KMS-11 (cell line): ENCODE measurements around the gene NPAT.

Experiments used
- H2AFZ ChIP-seq: fragments of 200-600 bp; sonication (generic); 2 replicates; pipeline ENCODE4 v1.6.1; 2016; ENCODE audit warnings: antibody characterized with exemption, mixed run types, low read depth
- H3K27ac ChIP-seq: fragments of 200-600 bp; sonication (generic); 2 replicates; pipeline ENCODE4 v1.6.1; 2016; ENCODE audit warnings: mild to moderate bottlenecking, mixed run types
- H3K27me3 ChIP-seq: fragments of 200-600 bp; sonication (generic); 2 replicates; pipeline ENCODE4 v1.6.1; 2017; ENCODE audit warnings: mild to moderate bottlenecking, low read depth, mixed run types, moderate library complexity; ENCODE audit not compliant: insufficient read depth
- H3K36me3 ChIP-seq: fragments of 200-600 bp; sonication (generic); 2 replicates; pipeline ENCODE4 v1.6.1; 2017; ENCODE audit warnings: mild to moderate bottlenecking, mixed run types; ENCODE audit not compliant: insufficient read depth
- H3K4me1 ChIP-seq: fragments of 200-600 bp; sonication (generic); 2 replicates; pipeline ENCODE4 v1.6.1; 2016; ENCODE audit warnings: mild to moderate bottlenecking, low read depth, mixed run types; ENCODE audit not compliant: poor library complexity, severe bottlenecking
- H3K4me2 ChIP-seq: fragments of 200-600 bp; sonication (generic); 2 replicates; pipeline ENCODE4 v1.7.0; 2016; ENCODE audit warnings: mild to moderate bottlenecking, mixed run types
- H3K4me3 ChIP-seq: fragments of 200-600 bp; sonication (generic); IDR thresholded peaks from 2 replicates; pipeline ENCODE4 v1.6.1; 2017; ENCODE audit warnings: low read depth, low read length, mixed read lengths; ENCODE audit not compliant: insufficient read depth
- H3K79me2 ChIP-seq: fragments of 200-600 bp; sonication (generic); 2 replicates; pipeline ENCODE4 v1.6.1; 2016; ENCODE audit warnings: low read depth, mixed run types; ENCODE audit not compliant: insufficient read depth
- H3K9ac ChIP-seq: fragments of 200-600 bp; sonication (generic); 2 replicates; pipeline ENCODE4 v1.6.1; 2016; ENCODE audit warnings: mild to moderate bottlenecking, mixed run types
- H4K20me1 ChIP-seq: fragments of 200-600 bp; sonication (generic); 2 replicates; pipeline ENCODE4 v1.6.1; 2016; ENCODE audit warnings: mild to moderate bottlenecking, mixed run types; ENCODE audit not compliant: insufficient read depth
- TF ChIP-seq, protein P1 (sequence below): fragments of 200-600 bp; sonication (generic); conservative IDR thresholded peaks from 2 replicates; pipeline ENCODE4 v1.6.1; 2017; ENCODE audit warnings: low read depth, mild to moderate bottlenecking, antibody characterized with exemption, low read length, moderate library complexity, mixed read lengths

Gene NPAT

DNA sequence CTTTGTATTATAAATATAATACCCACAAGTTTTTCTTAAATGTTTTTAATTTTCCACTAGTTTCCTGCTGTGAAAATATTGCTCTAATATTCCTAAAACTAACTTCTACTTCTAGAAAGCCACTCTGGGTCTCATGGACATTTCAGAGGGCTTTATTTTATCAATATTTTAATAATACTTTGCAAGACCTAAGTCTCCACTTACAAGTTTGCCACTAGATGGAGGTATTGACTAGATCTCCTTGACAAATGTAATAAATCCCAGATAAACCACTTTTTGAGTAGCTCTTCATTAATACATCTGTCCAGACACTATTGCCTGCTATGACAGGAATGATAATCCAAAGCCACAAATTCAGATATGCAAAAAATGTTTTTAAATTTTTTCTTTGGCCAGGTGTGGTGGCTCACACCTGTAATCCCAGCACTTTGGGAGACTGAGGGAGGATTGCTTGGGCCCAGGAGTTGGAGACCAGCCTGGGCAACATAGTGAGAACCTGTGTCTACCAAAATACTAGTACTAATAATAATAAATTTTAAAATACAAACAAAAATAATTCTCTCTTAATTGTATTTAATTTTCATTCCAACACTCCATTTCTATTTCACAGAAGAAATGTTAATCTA is 104.6 kb downstream of the NPAT start:
- H3K4me3 ChIP-seq, result no peak overlapping the region
- peaks cover 12% of the 10 kb centered on the region for H3K4me1 ChIP-seq
- H3K27me3 ChIP-seq, result no peaks in the 10 kb centered on the region
- H2AFZ ChIP-seq, result no peak overlapping the region
- H3K4me2 ChIP-seq, result no peak overlapping the region
- H3K36me3 ChIP-seq, result no peaks in the 10 kb centered on the region
- H3K79me2 ChIP-seq, result peaks cover 9% of the 10 kb centered on the region; the same call in 1 of the 2 replicates
- H3K27ac ChIP-seq, result no peak overlapping the region
- TF ChIP-seq, protein P1, sequence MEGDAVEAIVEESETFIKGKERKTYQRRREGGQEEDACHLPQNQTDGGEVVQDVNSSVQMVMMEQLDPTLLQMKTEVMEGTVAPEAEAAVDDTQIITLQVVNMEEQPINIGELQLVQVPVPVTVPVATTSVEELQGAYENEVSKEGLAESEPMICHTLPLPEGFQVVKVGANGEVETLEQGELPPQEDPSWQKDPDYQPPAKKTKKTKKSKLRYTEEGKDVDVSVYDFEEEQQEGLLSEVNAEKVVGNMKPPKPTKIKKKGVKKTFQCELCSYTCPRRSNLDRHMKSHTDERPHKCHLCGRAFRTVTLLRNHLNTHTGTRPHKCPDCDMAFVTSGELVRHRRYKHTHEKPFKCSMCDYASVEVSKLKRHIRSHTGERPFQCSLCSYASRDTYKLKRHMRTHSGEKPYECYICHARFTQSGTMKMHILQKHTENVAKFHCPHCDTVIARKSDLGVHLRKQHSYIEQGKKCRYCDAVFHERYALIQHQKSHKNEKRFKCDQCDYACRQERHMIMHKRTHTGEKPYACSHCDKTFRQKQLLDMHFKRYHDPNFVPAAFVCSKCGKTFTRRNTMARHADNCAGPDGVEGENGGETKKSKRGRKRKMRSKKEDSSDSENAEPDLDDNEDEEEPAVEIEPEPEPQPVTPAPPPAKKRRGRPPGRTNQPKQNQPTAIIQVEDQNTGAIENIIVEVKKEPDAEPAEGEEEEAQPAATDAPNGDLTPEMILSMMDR, result peak; percentile 28; the same call in 1 of the 2 replicates
- no peak overlapping the region for H3K9ac ChIP-seq
- H4K20me1 ChIP-seq, result no peaks in the 10 kb centered on the region

DNA sequence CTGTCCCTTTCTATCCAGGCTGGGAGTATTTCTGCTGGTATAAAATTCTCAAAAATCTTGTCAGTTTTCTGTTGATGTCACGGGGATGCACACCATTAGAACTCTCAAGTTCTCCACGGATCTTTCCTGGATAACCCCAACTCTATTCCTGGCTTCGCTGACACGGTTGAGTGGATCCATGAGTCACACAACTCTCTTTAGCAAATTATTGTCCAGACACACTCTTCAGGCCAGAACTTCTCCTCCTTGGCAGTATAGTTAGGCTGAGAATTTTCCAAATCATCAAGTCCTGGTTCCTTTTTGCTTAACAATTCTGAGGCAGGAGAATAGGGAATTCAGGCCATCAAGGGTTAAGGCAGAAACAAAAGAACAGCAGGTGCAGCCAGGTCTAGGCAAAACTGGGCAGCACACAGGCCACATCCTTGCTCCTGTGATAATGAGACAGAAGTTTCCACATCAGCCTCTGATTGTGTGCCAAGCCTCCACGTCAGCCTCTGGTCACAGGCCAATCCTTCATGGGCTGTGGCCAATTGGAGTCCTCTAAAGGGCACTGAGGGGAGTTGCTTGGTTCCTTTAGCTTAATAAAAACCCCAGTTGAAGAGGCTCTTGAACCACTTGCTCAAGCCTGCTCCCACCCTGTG is 106.8 kb downstream of the NPAT start:
- Histone ChIP-seq H3K4me2 (no peak overlapping the region), H3K9ac (no peak overlapping the region), H3K36me3 (no peaks in the 10 kb centered on the region), H3K4me3 (no peak overlapping the region), H2AFZ (no peak overlapping the region), H3K27me3 (no peaks in the 10 kb centered on the region), H4K20me1 (no peaks in the 10 kb centered on the region), H3K79me2 (no peaks in the 10 kb centered on the region), H3K4me1 (peaks cover 1% of the 10 kb centered on the region), H3K27ac (no peak overlapping the region)
- TF ChIP-seq, protein P1, result no peak

DNA sequence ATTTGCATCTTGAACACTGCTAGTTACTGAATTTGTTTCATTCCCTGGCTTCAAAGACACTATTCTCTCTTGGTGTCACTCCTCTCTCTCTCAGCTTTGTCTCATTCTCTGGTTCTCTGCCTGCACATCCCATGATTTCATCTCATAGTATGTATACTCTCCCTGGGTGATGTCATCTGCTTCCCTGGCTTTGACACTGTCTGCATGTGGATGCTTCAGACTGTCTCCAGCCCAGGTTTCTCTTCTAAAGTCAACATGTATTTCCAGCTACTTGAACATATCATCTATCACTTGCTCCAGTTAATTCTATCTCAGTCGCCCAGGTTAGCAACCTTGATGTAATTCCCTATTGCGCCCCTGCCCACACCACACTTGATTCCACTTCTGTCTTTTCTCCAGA is 110.4 kb downstream of the NPAT start:
- no peak overlapping the region for H3K27ac ChIP-seq
- H3K79me2 ChIP-seq, result no peaks in the 10 kb centered on the region
- no peak overlapping the region for H2AFZ ChIP-seq
- H3K9ac ChIP-seq, result no peak overlapping the region
- H3K27me3 ChIP-seq, result no peaks in the 10 kb centered on the region
- H3K36me3 ChIP-seq, result no peaks in the 10 kb centered on the region
- no peaks in the 10 kb centered on the region for H4K20me1 ChIP-seq
- H3K4me3 ChIP-seq, result no peak overlapping the region
- no peaks in the 10 kb centered on the region for H3K4me1 ChIP-seq
- H3K4me2 ChIP-seq, result no peak overlapping the region
- TF ChIP-seq, protein P1, result no peak

DNA sequence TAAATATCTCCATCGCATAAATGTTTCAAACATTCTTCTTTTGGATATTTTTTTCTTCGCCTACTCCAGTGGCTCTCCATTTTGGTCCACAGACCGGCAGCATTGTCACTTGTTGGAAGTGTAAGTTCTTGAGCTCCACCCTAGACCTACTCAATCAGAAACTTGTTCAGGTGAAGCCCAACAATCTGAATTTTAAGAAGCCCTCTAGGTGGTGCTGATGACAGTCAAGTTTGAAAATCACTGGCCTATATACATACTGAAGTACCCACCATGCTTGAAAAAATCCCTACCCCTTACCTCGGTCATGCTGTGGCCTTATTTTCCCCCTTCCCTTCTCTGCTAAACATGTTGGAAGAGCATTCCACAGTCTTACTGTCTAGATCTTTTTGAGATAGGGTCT is 111.3 kb downstream of the NPAT start:
- Histone ChIP-seq H3K27me3 (no peaks in the 10 kb centered on the region), H4K20me1 (no peaks in the 10 kb centered on the region), H3K79me2 (no peaks in the 10 kb centered on the region), H3K4me1 (no peaks in the 10 kb centered on the region), H3K4me2 (no peak overlapping the region), H3K4me3 (no peak overlapping the region), H3K36me3 (no peaks in the 10 kb centered on the region), H2AFZ (no peak overlapping the region), H3K27ac (no peak overlapping the region), H3K9ac (no peak overlapping the region)
- TF ChIP-seq, protein P1, result no peak
